COR-L47 (cell line): ENCODE data around the gene SLC1A7.

Source experiments
- DNase-seq: peaks from one replicate; lab custom pipeline; 2025; lab: John Stamatoyannopoulos, UW

SLC1A7 gene

GRCh38 chr1:53160924-53161378, 18.5 kb upstream of the SLC1A7 start:
- DNase-seq = no peak

GRCh38 chr1:53158900-53159299, 16.5 kb upstream of the SLC1A7 start:
- no peak for DNase-seq

DNA sequence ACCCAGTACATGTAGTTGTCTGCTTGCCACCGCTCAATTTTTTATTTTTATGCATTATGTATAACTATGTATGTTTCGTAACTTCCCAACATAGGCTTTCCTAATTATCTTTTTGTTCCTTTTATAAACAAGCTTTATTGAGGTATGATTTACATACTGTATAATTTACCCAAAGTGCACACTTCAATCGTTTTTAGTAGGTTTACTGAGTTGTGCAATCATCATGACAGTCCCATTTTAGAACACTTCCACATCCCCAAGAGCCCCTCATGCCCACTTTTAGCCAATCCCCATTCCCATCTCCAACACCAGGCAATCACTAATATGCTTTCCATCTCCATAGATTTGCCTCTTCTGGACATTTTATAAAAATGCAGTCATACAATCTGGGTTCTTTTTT, 14.3 kb upstream of the SLC1A7 start:
- no peak for DNase-seq

DNA sequence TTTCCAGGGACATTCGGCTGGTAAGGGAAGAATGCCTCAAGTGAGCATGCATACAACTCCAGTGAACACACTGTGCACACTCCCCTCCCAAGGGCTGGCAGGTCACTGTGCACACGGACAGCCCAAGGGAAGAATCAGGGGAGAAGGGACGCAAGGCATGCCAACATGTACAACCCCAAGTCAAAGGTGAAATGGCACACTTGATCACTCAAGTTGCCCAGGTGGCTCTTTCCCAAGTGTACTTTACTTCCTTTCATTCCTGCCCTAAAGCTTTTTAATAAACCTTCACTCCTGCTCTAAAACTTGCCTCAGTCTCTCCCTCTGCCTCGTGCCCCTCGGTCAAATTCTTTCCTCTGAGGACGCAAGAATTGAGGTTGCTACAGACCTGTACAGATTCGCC, 13.5 kb upstream of the SLC1A7 start:
- no peak for DNase-seq

GRCh38 chr1:53155534-53155933, 13.1 kb upstream of the SLC1A7 start:
- peak; percentile 23 for DNase-seq

GRCh38 chr1:53154859-53155438, 12.5 kb upstream of the SLC1A7 start:
- no peak for DNase-seq

DNA sequence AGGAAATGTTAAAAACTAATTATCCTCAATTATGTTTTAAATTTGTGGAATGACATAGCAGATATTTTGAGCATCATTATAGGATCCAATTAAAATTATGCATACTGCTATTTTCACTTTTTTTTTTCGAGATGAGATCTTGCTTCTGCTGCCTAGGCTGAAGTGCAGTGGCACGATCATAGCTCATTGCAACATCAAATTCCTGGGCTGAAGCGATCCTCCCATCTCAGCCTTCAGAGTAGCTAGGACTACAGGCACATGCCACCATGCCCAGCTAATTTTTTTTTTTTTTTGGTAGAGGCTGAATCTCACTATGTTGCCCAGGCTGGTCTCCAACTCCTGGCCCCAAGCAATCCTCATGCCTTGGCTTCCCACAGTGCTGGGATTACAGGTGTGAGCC, 11.3 kb upstream of the SLC1A7 start:
- no peak for DNase-seq

DNA sequence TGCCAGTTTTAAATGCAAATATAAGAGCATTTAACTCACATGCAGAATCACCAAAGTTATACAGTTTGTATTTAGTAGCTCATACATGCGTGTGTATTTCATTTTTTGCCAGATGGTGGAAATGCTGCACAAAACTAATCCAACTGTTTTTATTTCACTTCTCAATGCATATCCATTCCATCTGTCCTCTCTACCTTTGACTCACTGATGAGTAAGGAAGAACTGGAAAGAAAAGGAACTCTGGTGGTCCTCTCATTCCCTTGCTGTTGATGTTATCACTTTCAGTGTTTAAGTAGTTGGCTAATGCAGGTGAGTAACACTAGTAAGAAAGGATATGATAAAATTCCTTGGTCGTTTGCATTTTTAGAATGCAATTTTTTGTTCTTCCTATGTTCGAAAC, 5.7 kb upstream of the SLC1A7 start:
- no peak for DNase-seq

- DNase-seq = no peak
These were observed 4.7 kb upstream of the SLC1A7 start for GRCh38 chr1:53147174-53147573.

DNA sequence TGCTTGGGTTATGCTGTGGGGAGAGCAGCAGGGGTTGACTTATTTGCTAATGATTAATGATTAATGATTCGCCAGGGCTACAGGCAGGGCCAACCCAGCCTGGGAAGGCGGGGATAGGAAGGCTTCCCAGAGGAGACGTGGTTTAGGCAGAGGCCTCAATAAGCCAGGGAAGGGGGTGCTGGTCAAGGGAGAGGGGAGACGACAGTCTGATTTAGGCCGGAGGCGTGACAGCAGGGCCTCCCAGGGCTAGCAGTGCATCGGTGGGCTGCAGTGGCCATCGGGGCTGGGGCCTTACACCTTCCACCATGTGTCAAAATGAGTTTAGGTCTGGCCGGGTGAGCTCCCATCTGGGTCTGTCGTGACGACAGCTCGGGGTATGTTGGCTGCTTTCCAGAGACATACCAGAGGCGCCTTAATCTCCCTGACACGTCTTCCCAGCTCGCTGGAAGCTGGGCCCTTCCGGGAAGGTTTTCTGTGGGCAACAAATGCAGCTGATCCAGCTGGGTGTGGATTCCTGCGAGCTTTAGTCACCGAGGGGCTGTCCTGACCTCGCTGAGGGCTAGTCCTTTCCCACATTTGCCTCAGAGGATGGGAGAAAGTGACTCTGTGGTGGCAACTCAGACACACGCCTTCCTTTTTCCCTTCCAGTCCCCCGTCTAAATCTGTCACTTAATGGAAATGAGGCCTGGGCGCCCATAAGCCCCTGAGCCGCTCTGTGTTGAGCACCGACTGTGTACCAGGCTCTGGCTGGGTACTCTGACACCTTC, 3.7 kb upstream of the SLC1A7 start:
- DNase-seq = no peak

DNA sequence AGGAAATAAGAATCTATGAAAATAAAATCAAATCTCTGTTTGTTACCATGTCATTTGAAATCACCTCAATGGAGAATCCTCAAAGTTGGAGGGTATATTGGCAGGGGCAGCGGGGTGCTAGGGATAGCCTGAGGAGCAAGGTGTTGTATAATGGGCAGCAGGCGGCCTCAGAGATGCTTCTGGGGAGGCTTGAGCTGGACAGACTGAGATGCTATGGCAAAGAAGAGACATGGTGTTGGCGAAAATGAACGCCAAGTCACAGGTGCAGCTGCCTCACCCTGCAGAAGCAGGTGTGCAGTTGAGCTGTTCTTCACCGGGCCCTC, 3.1 kb upstream of the SLC1A7 start:
- DNase-seq = no peak

GRCh38 chr1:53145051-53145600, 2.7 kb upstream of the SLC1A7 start:
- no peak for DNase-seq

GRCh38 chr1:53144201-53144600, 1.8 kb upstream of the SLC1A7 start:
- no peak for DNase-seq

DNA sequence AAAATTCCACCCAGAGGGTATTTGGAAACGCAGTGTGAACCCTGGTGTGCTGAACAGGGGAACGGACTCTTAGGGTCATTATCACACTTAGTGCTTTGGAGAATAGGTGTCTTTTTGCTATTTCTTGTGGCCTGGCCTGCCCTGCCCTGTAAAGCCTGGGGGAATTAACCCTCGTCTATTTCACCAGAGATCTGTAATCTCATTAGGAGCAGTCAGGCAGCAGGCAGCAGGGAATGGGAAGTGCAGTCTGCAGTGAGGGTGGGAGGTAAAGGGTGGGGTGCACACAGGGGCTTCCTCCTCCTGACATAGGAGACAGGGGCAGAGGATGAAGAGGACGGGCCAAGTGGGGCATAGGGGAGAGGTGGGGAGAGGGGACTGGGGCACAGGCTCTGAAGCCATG, 1.1 kb upstream of the SLC1A7 start:
- DNase-seq = no peak

DNA sequence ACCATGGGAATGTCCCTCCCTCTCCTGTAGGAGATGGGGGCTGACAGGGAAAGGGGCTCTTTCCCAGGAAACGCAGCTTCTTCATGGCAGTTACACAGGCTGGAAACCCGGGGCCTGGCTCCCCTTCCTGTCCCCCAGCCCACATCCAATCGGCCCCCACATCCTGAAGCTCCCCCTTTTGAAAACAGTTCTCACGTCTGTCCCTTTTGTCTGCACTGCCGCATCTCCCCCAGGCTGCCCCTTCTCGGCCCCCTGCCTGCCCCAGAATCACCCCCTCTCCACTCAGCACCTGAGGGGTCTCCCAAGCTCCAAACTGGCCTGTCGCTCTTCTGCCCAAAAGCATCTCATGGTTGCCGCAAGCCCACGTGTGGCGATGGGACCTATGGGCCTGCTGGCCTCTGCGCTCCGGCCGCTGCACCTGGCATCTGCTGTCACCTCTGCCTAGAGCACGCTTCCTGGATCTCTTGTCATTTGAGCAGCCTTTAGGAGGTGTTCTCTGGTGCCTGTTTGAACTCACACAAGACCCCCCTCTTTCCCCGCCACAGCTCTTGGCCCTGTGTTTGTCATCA, 867 bp downstream of the SLC1A7 start:
- no peak for DNase-seq

DNA sequence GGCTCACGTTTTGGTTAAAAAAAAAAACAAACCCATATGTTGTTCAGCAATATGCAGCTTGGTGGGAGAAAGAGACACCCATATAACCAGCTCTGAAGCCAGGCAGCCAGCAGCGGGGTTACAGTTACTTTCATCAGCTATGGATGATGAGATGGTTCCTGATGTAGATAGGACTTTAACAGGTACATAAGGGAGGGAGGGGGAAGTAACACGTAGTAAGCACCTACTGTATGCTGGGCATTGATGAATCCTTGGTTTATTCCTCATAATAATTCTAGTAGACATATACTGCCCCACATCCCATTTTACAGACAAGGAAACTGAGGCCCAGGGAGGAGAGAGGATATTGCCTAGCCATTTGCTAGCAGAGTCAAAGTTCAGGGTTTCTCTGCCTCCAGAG, 2.0 kb downstream of the SLC1A7 start:
- DNase-seq = no peak

GRCh38 chr1:53139951-53140361, 2.5 kb downstream of the SLC1A7 start:
- DNase-seq = no peak

DNA sequence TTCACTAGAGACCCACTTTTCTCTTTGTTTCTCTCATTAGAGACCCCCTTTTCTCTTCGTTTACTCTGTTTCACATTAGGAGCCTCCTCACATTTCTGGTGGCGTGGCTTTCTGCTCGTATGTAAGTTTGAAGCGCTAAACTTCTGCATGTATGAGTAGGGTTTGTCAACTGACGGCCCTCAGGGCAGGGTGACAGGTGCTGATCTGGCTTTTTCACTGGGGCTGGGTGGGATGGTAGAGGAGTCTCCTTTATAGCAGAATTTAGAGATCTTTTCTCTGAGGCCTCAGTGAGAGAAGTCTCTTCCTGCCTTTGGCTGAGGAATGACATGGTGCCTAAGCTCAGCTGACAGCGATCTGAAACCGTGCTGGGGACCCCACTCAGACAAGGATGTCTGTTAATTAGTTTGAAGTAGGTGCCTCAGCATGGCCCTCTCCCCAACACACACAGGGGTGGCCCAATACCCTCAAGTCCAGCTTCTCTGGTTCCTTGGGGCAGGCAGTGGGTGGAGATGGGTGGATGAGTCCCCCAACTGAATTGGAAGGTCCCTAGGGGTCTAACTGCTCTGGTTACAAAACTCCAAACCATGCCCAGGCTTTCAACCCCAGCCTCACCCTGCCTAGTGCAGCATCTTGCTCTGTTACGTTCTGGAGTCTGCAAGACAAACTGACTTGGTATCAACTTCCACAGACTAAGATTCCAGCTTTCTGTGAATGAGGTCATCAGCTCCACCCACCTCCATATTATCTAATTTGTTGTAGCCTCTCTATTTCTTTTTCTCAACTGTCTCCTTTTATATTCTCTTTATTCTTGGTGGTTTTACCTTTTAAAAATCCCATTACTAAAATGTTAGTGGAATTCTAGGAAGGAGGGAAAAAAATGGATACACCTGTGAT, 3.2 kb downstream of the SLC1A7 start:
- DNase-seq = no peak

- DNase-seq = no peak
These were observed 4.7 kb downstream of the SLC1A7 start for GRCh38 chr1:53137729-53138128.

DNA sequence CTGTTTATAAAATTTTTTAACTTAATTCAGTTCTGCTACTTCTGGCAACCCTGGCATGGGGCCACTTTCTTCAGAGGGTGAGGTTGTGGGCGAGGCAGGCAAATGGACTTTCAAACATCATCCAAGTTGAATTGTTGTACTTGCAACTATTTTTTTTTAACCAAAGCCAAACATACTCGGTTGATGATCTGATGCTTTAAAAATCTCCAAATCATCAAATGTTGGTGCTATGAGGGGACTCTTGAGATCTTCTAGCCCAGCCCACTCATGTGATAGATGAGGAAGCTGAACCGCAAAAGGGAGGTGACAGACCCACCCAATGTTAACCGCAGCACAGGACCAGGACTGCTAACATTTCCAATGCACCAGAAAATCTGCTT, 6.7 kb downstream of the SLC1A7 start:
- no peak for DNase-seq

GRCh38 chr1:53134961-53135734, 7.3 kb downstream of the SLC1A7 start:
- no peak for DNase-seq

GRCh38 chr1:53134042-53134485, 8.4 kb downstream of the SLC1A7 start:
- no peak for DNase-seq
